OCI-LY1 (cell line): ENCODE results near the gene SUSD3.

Source experiments
- EZH2 ChIP-seq: fragments of 200-600 bp; sonication (generic), shearing (Covaris generic); IDR thresholded peaks from 2 replicates; pipeline ENCODE4 v1.8.0; 2017; ENCODE audit warnings: borderline replicate concordance, mixed run types, mild to moderate bottlenecking, antibody characterized with exemption, low read length, moderate library complexity, mixed read lengths
- TF ChIP-seq, protein P1 (sequence below): fragments of 200-600 bp; sonication (generic), shearing (Covaris generic); IDR thresholded peaks from 2 replicates; pipeline ENCODE4 v1.5.1; 2017; ENCODE audit warnings: mild to moderate bottlenecking, antibody characterized with exemption, low read length, moderate library complexity, mixed read lengths

- TF ChIP-seq, protein P1, sequence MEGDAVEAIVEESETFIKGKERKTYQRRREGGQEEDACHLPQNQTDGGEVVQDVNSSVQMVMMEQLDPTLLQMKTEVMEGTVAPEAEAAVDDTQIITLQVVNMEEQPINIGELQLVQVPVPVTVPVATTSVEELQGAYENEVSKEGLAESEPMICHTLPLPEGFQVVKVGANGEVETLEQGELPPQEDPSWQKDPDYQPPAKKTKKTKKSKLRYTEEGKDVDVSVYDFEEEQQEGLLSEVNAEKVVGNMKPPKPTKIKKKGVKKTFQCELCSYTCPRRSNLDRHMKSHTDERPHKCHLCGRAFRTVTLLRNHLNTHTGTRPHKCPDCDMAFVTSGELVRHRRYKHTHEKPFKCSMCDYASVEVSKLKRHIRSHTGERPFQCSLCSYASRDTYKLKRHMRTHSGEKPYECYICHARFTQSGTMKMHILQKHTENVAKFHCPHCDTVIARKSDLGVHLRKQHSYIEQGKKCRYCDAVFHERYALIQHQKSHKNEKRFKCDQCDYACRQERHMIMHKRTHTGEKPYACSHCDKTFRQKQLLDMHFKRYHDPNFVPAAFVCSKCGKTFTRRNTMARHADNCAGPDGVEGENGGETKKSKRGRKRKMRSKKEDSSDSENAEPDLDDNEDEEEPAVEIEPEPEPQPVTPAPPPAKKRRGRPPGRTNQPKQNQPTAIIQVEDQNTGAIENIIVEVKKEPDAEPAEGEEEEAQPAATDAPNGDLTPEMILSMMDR: no peak
- no peak for TF ChIP-seq EZH2
Observed at GRCh38 chr9:93038918-93039317, 19.6 kb upstream of the SUSD3 start.
